ENCODE data around the gene NXT1. TPM values are rescaled to one million over a fixed set of nuclear protein-coding genes. Genes with fewer than 3 reads are reported as not detected.
A peak's percentile ranks its signal among the peaks of the same experiment; 100 is the strongest.

Gene NXT1
- total and polyA plus RNA-seq, 10 of the 15 experiments (the other 5 are each of a cell fraction or from before 2014, with no cell fraction given), result 10.2 to 66.7 (median 44.0) TPM

DNA sequence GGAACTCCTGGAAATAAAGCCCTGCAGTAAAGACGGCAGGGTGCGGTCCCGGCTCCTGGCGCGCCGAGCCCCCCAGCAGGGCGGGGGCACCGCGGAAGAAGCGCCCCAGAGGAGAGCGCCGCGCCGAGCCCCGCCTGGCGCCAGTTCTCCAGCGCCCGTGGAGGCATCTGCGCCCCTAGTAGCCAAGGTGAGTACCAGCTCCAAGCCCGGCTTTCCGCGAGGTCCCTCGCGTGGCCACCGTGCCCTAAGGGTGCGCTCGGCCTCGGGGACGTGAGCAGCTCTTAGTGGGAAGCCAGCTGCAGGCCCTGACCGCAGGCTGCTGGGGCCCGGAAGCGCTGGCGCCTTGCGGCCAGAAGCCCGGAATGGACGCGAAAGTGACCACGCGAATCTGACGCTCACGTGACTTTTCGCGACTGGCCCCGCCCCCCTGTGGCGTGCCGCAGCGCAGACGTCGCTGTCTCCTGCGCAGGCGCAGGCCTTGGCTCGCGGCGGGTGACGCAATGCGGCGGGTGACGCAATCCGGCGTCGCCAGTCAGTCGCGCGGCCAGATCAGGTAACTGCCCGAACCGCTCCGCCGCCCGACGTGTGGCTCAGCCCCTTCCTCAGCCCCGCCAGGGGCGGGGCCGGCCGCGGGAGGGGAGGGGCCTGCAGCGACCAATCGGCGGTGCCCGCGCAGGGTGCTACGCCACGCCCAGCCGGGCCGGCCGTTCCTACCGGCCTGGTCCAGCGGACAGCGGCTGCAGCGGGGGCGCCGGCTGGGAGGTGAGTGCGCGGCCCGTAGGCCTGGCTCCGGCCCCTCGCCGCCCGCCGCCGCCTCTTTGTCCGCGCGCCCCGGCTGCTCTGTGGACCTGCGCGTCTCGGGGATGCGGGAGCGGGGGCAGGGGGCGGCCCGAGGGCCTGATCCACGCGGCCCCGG is 11.1 kb downstream of the NXT1 start, which contains the start of gene GZF1 (continued):
- TF ChIP-seq NFYB (IDR thresholded peaks at IDR 0.05; ENCODE audit: insufficient read depth, low read depth, low read length) (peak; percentile 67; the same call in 1 of the 2 replicates), BHLHE40 (IDR thresholded peaks at IDR 0.05; ENCODE audit: borderline replicate concordance in 1 of 2, low read depth in 2 of 2, low read length in 1 of 2) (peak; percentile 98 to 100), EGR1 (IDR thresholded peaks at IDR 0.05; ENCODE audit: borderline replicate concordance in 1 of 2, low read depth in 2 of 2, low read length in 2 of 2) (peak in 1 of 2 experiments; percentile 47; a peak in 1 of 3 replicates), NR2C1 (IDR thresholded peaks at IDR 0.05) (peak; percentile 6; the same call in 1 of the 2 replicates), RUNX3 (IDR thresholded peaks at IDR 0.05; ENCODE audit: low read length) (peak; percentile 96), FOS (IDR thresholded peaks at IDR 0.05; ENCODE audit: borderline replicate concordance, extremely low read depth, insufficient read length) (no peak), TBL1XR1 (IDR thresholded peaks at IDR 0.05; ENCODE audit: low read depth, low read length) (0 out of 2 replicates have a peak, but pooled peaks have one; percentile 31), STAT1 (conservative IDR thresholded peaks at IDR 0.05) (no peak), WRNIP1 (IDR thresholded peaks at IDR 0.05; ENCODE audit: borderline replicate concordance, low read depth, low read length) (no peak), TCF7 (IDR thresholded peaks at IDR 0.05; ENCODE audit: borderline replicate concordance) (no peak), RELA (IDR thresholded peaks at IDR 0.05; ENCODE audit: borderline replicate concordance, partially characterized antibody) (peak; percentile 84)
- TF ChIP-seq, protein P1, sequence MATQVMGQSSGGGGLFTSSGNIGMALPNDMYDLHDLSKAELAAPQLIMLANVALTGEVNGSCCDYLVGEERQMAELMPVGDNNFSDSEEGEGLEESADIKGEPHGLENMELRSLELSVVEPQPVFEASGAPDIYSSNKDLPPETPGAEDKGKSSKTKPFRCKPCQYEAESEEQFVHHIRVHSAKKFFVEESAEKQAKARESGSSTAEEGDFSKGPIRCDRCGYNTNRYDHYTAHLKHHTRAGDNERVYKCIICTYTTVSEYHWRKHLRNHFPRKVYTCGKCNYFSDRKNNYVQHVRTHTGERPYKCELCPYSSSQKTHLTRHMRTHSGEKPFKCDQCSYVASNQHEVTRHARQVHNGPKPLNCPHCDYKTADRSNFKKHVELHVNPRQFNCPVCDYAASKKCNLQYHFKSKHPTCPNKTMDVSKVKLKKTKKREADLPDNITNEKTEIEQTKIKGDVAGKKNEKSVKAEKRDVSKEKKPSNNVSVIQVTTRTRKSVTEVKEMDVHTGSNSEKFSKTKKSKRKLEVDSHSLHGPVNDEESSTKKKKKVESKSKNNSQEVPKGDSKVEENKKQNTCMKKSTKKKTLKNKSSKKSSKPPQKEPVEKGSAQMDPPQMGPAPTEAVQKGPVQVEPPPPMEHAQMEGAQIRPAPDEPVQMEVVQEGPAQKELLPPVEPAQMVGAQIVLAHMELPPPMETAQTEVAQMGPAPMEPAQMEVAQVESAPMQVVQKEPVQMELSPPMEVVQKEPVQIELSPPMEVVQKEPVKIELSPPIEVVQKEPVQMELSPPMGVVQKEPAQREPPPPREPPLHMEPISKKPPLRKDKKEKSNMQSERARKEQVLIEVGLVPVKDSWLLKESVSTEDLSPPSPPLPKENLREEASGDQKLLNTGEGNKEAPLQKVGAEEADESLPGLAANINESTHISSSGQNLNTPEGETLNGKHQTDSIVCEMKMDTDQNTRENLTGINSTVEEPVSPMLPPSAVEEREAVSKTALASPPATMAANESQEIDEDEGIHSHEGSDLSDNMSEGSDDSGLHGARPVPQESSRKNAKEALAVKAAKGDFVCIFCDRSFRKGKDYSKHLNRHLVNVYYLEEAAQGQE (IDR thresholded peaks at IDR 0.05; ENCODE audit: low read depth, low read length), result no peak
- TF ChIP-seq, protein P2, sequence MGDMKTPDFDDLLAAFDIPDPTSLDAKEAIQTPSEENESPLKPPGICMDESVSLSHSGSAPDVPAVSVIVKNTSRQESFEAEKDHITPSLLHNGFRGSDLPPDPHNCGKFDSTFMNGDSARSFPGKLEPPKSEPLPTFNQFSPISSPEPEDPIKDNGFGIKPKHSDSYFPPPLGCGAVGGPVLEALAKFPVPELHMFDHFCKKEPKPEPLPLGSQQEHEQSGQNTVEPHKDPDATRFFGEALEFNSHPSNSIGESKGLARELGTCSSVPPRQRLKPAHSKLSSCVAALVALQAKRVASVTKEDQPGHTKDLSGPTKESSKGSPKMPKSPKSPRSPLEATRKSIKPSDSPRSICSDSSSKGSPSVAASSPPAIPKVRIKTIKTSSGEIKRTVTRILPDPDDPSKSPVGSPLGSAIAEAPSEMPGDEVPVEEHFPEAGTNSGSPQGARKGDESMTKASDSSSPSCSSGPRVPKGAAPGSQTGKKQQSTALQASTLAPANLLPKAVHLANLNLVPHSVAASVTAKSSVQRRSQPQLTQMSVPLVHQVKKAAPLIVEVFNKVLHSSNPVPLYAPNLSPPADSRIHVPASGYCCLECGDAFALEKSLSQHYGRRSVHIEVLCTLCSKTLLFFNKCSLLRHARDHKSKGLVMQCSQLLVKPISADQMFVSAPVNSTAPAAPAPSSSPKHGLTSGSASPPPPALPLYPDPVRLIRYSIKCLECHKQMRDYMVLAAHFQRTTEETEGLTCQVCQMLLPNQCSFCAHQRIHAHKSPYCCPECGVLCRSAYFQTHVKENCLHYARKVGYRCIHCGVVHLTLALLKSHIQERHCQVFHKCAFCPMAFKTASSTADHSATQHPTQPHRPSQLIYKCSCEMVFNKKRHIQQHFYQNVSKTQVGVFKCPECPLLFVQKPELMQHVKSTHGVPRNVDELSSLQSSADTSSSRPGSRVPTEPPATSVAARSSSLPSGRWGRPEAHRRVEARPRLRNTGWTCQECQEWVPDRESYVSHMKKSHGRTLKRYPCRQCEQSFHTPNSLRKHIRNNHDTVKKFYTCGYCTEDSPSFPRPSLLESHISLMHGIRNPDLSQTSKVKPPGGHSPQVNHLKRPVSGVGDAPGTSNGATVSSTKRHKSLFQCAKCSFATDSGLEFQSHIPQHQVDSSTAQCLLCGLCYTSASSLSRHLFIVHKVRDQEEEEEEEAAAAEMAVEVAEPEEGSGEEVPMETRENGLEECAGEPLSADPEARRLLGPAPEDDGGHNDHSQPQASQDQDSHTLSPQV (IDR thresholded peaks at IDR 0.05), result 0 out of 2 replicates have a peak, but pooled peaks have one; percentile 9
- TF ChIP-seq, protein P3, sequence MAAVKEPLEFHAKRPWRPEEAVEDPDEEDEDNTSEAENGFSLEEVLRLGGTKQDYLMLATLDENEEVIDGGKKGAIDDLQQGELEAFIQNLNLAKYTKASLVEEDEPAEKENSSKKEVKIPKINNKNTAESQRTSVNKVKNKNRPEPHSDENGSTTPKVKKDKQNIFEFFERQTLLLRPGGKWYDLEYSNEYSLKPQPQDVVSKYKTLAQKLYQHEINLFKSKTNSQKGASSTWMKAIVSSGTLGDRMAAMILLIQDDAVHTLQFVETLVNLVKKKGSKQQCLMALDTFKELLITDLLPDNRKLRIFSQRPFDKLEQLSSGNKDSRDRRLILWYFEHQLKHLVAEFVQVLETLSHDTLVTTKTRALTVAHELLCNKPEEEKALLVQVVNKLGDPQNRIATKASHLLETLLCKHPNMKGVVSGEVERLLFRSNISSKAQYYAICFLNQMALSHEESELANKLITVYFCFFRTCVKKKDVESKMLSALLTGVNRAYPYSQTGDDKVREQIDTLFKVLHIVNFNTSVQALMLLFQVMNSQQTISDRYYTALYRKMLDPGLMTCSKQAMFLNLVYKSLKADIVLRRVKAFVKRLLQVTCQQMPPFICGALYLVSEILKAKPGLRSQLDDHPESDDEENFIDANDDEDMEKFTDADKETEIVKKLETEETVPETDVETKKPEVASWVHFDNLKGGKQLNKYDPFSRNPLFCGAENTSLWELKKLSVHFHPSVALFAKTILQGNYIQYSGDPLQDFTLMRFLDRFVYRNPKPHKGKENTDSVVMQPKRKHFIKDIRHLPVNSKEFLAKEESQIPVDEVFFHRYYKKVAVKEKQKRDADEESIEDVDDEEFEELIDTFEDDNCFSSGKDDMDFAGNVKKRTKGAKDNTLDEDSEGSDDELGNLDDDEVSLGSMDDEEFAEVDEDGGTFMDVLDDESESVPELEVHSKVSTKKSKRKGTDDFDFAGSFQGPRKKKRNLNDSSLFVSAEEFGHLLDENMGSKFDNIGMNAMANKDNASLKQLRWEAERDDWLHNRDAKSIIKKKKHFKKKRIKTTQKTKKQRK (IDR thresholded peaks at IDR 0.05; ENCODE audit: low read depth, low read length), result no peak
- TF ChIP-seq, protein P4, sequence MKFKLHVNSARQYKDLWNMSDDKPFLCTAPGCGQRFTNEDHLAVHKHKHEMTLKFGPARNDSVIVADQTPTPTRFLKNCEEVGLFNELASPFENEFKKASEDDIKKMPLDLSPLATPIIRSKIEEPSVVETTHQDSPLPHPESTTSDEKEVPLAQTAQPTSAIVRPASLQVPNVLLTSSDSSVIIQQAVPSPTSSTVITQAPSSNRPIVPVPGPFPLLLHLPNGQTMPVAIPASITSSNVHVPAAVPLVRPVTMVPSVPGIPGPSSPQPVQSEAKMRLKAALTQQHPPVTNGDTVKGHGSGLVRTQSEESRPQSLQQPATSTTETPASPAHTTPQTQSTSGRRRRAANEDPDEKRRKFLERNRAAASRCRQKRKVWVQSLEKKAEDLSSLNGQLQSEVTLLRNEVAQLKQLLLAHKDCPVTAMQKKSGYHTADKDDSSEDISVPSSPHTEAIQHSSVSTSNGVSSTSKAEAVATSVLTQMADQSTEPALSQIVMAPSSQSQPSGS (IDR thresholded peaks at IDR 0.05; ENCODE audit: low read length), result no peak

Data from GM12878 (cell line).